ENCODE results near the gene GRIK1. TPM values are rescaled to one million over a fixed set of nuclear protein-coding genes. Genes with fewer than 3 reads are reported as not detected.
A peak's percentile ranks its signal among the peaks of the same experiment; 100 is the strongest.
"Not testable (repeated sequence)": the region's sequence is repeated elsewhere in the genome, so short reads cannot be mapped to it uniquely, and the experiment has no call there.

Gene GRIK1
- polyA plus RNA-seq = 1.9 TPM
- long read RNA-seq, donor 1 = 0 reads
- long read RNA-seq, donor 2 = 0 reads
- long read RNA-seq, donor 3 = 0 reads
- long read RNA-seq, donor 4 = 0 reads
- long read RNA-seq, donor 5 = 0 reads
- long read RNA-seq, donor 6 = 0 reads
- long read RNA-seq, donor 7 = 0 reads
- long read RNA-seq, donor 8 = 0 reads
- long read RNA-seq, donor 9 = 0 reads
- long read RNA-seq, donor 10 = 0 reads
- long read RNA-seq, donor 11 = 0 reads

DNA sequence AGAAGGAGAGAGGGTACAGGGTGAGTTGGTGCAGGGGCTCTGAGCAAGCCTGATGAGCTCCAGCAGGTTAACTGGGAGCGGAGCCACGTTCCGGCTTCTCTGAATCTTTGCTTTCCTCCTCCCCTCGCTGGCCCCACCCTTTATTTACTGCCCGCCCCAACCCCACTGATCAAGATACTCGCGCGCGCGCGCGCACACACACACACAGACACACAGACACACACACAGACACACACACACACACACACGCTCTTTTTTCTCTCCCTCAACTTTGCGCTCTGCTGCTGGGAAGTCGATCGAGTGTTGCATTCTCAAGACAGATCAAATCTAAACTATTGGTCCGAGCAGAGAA is at the start of gene GRIK1:
GRIK1 (minus strand) TSS at position 73 of the 352 bp plus-strand sequence.
- no peaks in the 10 kb centered on the region for H3K9me3 ChIP-seq (ENCODE audit: control insufficient read depth, low read depth, low read length)
- no peaks in the 10 kb centered on the region for H3K36me3 ChIP-seq (ENCODE audit: control insufficient read depth, insufficient read depth, low read length)
- peak within 1 kb of the TSS; percentile 21 for H3K4me3 ChIP-seq (ENCODE audit: low read length)
- H3K27ac ChIP-seq (ENCODE audit: low read length) = no peak within 1 kb of the TSS
- no peaks in the 10 kb centered on the region for H3K4me1 ChIP-seq (ENCODE audit: control insufficient read depth, insufficient read depth, low read length)
- no CpG with 5 or more reads among the region's 17 CpGs for WGBS (ENCODE audit: insufficient coverage, low lambda C conversion rate)
- DNase-seq = no peak
- H3K27me3 ChIP-seq (ENCODE audit: control insufficient read depth, insufficient read depth, low read length) = peaks cover 32% of the 10 kb centered on the region

DNA sequence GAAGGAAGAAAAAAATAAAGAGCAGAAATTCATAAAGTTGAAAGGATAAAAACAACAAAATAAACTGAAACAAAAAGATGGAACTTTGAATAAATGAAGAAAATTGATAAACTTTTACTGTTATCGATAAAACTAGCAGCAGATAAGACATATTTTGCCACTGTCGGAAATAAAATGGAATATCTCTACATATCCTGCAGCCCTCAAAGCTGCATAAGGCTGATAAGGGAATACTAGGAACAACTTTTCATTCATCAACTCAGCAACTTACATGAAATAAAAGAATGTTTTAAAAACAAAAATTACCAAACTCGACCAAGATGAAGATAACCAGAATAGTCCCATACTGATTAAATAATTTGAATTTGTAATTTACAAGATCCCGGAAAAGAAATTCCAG is 48.0 kb upstream of the GRIK1 start:
- Histone ChIP-seq H3K36me3 (ENCODE audit: control insufficient read depth, insufficient read depth, low read length) (no peaks in the 10 kb centered on the region), H3K9me3 (ENCODE audit: control insufficient read depth, low read depth, low read length) (peaks cover 5% of the 10 kb centered on the region), H3K27me3 (ENCODE audit: control insufficient read depth, insufficient read depth, low read length) (no peaks in the 10 kb centered on the region), H3K4me1 (ENCODE audit: control insufficient read depth, insufficient read depth, low read length) (no peaks in the 10 kb centered on the region), H3K27ac (ENCODE audit: low read length) (no peak overlapping the region), H3K4me3 (ENCODE audit: low read length) (no peak overlapping the region)
- DNase-seq = no peak
- WGBS (ENCODE audit: insufficient coverage, low lambda C conversion rate) = 71% methylated on average over 4 of the region's 4 CpGs

DNA sequence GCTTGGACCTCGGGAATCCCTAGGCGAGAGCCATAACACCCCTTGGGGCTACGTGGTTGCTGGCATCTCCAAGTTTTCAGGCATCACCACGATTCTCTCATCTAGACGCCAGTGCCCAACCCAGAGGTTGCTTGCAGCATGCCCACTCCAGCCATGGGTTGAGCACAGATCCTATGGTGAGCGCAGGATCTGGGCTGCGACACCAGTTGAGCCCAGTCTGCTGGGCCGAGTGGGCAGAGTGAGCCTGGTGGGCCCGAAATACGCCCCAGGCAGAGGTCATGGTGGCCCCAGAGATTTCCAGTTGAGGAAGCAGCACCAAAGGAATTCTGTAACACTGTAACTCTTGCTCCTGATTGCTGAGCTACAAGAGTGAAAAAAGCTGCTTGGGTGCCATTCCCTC is 46.1 kb upstream of the GRIK1 start:
- no CpG with 5 or more reads among the region's 10 CpGs for WGBS (ENCODE audit: insufficient coverage, low lambda C conversion rate)
- Histone ChIP-seq H3K36me3 (ENCODE audit: control insufficient read depth, insufficient read depth, low read length) (no peaks in the 10 kb centered on the region), H3K4me3 (ENCODE audit: low read length) (no peak overlapping the region), H3K27me3 (ENCODE audit: control insufficient read depth, insufficient read depth, low read length) (no peaks in the 10 kb centered on the region), H3K4me1 (ENCODE audit: control insufficient read depth, insufficient read depth, low read length) (no peaks in the 10 kb centered on the region), H3K27ac (ENCODE audit: low read length) (no peak overlapping the region), H3K9me3 (ENCODE audit: control insufficient read depth, low read depth, low read length) (peaks cover 5% of the 10 kb centered on the region)
- DNase-seq = no peak

DNA sequence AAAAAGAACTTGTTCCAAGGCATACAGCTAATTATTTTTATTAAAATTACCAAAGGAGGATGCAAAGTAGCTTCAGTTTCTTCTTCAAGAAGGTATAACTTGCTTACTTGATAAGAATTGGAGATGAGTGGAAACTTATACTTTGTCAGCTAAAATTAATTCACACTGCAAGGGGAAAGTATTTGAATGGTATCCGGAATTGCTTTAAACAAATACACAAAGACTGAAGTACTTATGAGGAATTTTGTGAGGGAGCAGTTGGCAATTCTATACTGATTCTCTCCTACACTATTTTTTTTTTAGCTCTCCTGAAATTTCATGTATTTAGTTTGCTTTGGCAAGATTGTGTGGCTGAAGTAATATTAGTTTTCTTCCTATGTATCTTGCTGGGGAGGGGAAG is 39.2 kb upstream of the GRIK1 start:
- H3K4me1 ChIP-seq (ENCODE audit: control insufficient read depth, insufficient read depth, low read length) = no peaks in the 10 kb centered on the region
- H3K4me3 ChIP-seq (ENCODE audit: low read length) = no peak overlapping the region
- no peaks in the 10 kb centered on the region for H3K9me3 ChIP-seq (ENCODE audit: control insufficient read depth, low read depth, low read length)
- WGBS (ENCODE audit: insufficient coverage, low lambda C conversion rate) = no CpG with 5 or more reads among the region's 1 CpG
- no peak overlapping the region for H3K27ac ChIP-seq (ENCODE audit: low read length)
- no peaks in the 10 kb centered on the region for H3K27me3 ChIP-seq (ENCODE audit: control insufficient read depth, insufficient read depth, low read length)
- no peak for DNase-seq
- H3K36me3 ChIP-seq (ENCODE audit: control insufficient read depth, insufficient read depth, low read length) = no peaks in the 10 kb centered on the region

DNA sequence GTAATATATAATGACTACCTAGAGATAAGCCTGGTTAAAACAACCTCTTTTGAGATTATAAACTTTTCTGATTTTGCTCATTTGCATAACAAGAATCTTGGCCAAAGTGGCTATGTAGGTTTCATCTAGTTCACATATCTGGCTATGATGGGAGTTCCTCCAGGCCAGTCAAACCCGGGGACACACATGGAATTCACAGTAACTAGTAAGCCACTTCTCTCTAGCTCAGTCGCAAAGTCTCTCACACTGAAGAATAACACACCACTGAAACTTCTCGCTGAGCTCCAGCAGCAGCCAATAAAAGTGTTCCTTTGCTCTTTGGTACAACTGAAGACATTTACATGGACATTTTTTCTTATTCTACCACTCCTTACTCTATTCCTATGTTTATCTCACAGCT is 36.0 kb upstream of the GRIK1 start:
- H3K4me1 ChIP-seq (ENCODE audit: control insufficient read depth, insufficient read depth, low read length) = no peaks in the 10 kb centered on the region
- H3K27ac ChIP-seq (ENCODE audit: low read length) = no peak overlapping the region
- H3K36me3 ChIP-seq (ENCODE audit: control insufficient read depth, insufficient read depth, low read length) = no peaks in the 10 kb centered on the region
- no peaks in the 10 kb centered on the region for H3K27me3 ChIP-seq (ENCODE audit: control insufficient read depth, insufficient read depth, low read length)
- H3K9me3 ChIP-seq (ENCODE audit: control insufficient read depth, low read depth, low read length) = no peaks in the 10 kb centered on the region
- H3K4me3 ChIP-seq (ENCODE audit: low read length) = no peak overlapping the region
- no peak for DNase-seq
- WGBS (ENCODE audit: insufficient coverage, low lambda C conversion rate) = no CpG with 5 or more reads among the region's 3 CpGs

DNA sequence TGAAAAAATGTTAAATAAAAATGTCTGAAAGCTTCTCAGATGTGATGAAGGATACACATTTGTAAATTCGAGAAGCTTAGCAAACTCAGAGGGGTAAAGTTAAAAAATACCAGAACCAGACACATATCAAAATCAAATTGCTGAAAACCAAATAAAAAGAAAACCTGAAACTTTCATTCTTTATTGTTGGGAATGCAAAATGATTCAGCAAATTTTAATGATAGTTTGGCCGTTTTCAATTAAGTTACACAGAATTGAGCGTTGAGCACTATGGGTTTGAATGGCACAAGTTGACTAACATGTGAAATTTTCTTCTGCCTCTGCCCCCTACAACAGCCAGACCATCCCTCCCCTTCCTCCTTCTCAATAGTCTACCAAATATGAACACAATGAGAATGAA is 33.5 kb upstream of the GRIK1 start:
- H3K4me1 ChIP-seq (ENCODE audit: control insufficient read depth, insufficient read depth, low read length) = no peaks in the 10 kb centered on the region
- 100% methylated on average over 2 of the region's 3 CpGs for WGBS (ENCODE audit: insufficient coverage, low lambda C conversion rate)

DNA sequence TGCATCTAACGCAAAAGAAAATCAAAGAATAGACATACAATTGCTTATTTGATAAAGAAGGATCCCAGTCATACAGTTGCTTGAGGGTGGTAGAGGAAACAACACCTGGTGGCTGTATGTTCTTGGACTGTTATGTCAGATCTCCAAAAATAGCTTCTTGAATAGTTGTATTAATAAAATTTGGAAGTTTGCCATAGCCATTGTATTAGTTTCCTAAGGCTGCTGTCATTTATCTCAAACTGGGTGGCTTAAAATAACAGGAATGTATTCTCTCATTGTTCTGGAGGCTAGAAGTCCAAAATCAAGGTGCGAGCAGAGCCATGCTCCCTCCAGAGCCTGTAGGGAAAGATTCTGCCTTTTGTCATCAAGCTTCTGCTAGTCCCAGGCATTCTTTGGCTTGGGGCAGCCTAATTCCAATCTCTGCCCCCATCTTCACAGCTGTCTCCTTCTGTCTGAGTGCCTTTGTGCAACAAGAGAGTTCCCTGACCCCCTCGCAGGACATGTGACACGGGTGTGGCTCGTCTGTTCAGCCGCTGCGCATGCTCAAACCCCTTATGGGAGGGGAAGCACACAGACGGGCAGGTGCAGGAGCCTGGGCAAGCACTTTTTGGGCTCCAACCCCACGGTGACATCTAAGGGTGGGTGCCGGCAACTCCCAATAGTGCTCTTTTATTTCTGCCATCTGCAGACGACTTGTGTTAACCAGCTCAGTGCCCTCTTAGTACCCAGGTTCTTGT is 21.7 kb upstream of the GRIK1 start:
- Histone ChIP-seq H3K4me1 (ENCODE audit: control insufficient read depth, insufficient read depth, low read length) (no peaks in the 10 kb centered on the region), H3K4me3 (ENCODE audit: low read length) (no peak overlapping the region), H3K36me3 (ENCODE audit: control insufficient read depth, insufficient read depth, low read length) (no peaks in the 10 kb centered on the region), H3K9me3 (ENCODE audit: control insufficient read depth, low read depth, low read length) (no peaks in the 10 kb centered on the region), H3K27ac (ENCODE audit: low read length) (no peak overlapping the region), H3K27me3 (ENCODE audit: control insufficient read depth, insufficient read depth, low read length) (no peaks in the 10 kb centered on the region)
- DNase-seq = no peak
- 100% methylated on average over 1 of the region's 11 CpGs for WGBS (ENCODE audit: insufficient coverage, low lambda C conversion rate)

More for the DNA sequence above, 33.5 kb upstream of the GRIK1 start:
- no peaks in the 10 kb centered on the region for H3K27me3 ChIP-seq (ENCODE audit: control insufficient read depth, insufficient read depth, low read length)
- H3K4me3 ChIP-seq (ENCODE audit: low read length) = no peak overlapping the region
- H3K27ac ChIP-seq (ENCODE audit: low read length) = no peak overlapping the region
- no peak for DNase-seq
- no peaks in the 10 kb centered on the region for H3K9me3 ChIP-seq (ENCODE audit: control insufficient read depth, low read depth, low read length)
- no peaks in the 10 kb centered on the region for H3K36me3 ChIP-seq (ENCODE audit: control insufficient read depth, insufficient read depth, low read length)

DNA sequence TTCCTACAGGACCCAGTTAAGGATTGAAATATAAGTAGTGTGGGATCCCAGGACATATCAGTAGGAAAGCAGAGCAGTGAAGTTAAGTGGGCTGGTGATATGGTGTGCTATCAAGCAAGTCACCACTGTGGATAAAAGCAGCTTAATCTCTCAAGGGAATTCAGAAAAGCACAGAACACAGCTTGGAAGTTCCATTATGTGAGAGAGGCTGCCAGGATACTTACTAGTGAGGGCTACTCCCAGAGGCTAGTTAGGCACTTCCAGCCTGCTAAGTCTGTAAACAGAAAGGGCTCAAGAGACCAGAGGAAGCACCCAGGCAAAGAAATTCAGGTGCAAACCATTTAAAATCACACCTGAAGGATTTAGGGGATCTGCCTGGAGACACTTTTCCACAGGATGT is 18.8 kb upstream of the GRIK1 start:
- Histone ChIP-seq H3K4me3 (ENCODE audit: low read length) (no peak overlapping the region), H3K9me3 (ENCODE audit: control insufficient read depth, low read depth, low read length) (no peaks in the 10 kb centered on the region), H3K4me1 (ENCODE audit: control insufficient read depth, insufficient read depth, low read length) (no peaks in the 10 kb centered on the region), H3K27me3 (ENCODE audit: control insufficient read depth, insufficient read depth, low read length) (no peaks in the 10 kb centered on the region), H3K36me3 (ENCODE audit: control insufficient read depth, insufficient read depth, low read length) (no peaks in the 10 kb centered on the region), H3K27ac (ENCODE audit: low read length) (no peak overlapping the region)
- no peak for DNase-seq

DNA sequence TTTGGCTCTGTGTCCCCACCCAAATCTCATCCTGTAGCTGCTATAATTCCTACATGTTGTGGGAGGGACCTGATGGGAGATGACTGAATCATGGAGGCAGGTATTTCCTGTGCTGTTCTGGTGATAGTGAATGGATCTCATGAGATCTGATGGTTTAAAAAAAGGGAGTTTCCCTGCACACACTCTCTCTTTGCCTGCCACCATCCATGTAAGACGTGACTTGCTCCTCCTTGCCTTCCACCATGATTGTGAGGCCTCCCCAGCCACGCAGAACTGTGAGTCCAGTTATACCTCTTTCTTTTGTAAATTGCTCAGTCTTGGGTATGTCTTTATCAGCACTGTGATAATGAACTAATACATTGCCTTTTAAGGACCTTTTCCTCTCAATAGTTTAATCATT is 18.2 kb upstream of the GRIK1 start:
- not testable (repeated sequence) for H3K36me3 ChIP-seq (ENCODE audit: control insufficient read depth, insufficient read depth, low read length); H3K27me3 ChIP-seq (ENCODE audit: control insufficient read depth, insufficient read depth, low read length); H3K9me3 ChIP-seq (ENCODE audit: control insufficient read depth, low read depth, low read length); DNase-seq; H3K4me3 ChIP-seq (ENCODE audit: low read length); H3K27ac ChIP-seq (ENCODE audit: low read length); H3K4me1 ChIP-seq (ENCODE audit: control insufficient read depth, insufficient read depth, low read length)
- WGBS (ENCODE audit: insufficient coverage, low lambda C conversion rate) = no CpG with 5 or more reads among the region's 2 CpGs

DNA sequence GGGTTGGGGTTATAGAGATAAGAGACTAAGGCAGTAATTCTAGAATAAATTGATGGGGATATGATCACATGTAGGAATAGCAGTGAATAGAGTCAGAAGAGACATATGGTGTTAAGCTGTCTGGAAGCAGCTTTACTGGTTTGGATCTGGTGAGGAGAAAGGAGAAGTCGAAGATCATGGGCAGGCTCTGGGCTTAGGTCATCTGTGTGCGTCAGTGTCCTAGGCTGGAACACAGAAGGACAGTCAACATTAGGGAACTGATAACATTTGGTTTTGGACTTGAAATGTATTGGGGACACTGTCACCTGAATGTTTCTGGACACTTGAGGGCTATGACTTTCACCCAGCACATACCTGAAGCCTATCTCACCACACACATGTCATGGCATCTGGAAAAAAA is 13.9 kb upstream of the GRIK1 start:
- Histone ChIP-seq H3K36me3 (ENCODE audit: control insufficient read depth, insufficient read depth, low read length) (no peaks in the 10 kb centered on the region), H3K4me1 (ENCODE audit: control insufficient read depth, insufficient read depth, low read length) (no peaks in the 10 kb centered on the region), H3K27ac (ENCODE audit: low read length) (no peak overlapping the region), H3K9me3 (ENCODE audit: control insufficient read depth, low read depth, low read length) (no peaks in the 10 kb centered on the region), H3K4me3 (ENCODE audit: low read length) (no peak overlapping the region), H3K27me3 (ENCODE audit: control insufficient read depth, insufficient read depth, low read length) (no peaks in the 10 kb centered on the region)
- WGBS (ENCODE audit: insufficient coverage, low lambda C conversion rate) = no CpG with 5 or more reads among the region's 2 CpGs
- no peak for DNase-seq

DNA sequence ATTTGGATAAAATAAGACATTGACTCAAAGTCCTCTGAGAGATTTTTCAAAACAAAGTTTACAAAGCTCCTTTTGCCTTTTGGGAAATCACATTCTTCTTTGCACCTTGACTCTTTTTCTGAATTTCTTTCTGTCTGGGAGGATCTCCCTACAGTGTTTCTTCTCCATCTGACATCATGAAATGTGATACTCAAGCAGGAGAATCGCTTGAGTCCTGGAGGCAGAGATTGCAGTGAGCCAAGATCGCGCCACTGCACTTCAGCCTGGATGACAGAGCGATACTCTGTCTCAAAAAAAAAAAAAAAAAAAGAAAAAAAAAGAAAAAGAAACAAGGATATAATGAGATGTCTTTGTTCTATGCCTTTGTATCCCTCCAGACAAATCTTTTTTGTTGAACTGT is 13.3 kb upstream of the GRIK1 start:
- no peak overlapping the region for H3K27ac ChIP-seq (ENCODE audit: low read length)
- H3K27me3 ChIP-seq (ENCODE audit: control insufficient read depth, insufficient read depth, low read length) = no peaks in the 10 kb centered on the region
- WGBS (ENCODE audit: insufficient coverage, low lambda C conversion rate) = no CpG with 5 or more reads among the region's 4 CpGs
- DNase-seq = no peak
- no peak overlapping the region for H3K4me3 ChIP-seq (ENCODE audit: low read length)
- no peaks in the 10 kb centered on the region for H3K9me3 ChIP-seq (ENCODE audit: control insufficient read depth, low read depth, low read length)
- H3K4me1 ChIP-seq (ENCODE audit: control insufficient read depth, insufficient read depth, low read length) = no peaks in the 10 kb centered on the region
- H3K36me3 ChIP-seq (ENCODE audit: control insufficient read depth, insufficient read depth, low read length) = no peaks in the 10 kb centered on the region
